Transverse colon (tissue), 4 donors: ENCODE measurements around the gene LILRA1. TPM values are rescaled to one million over a fixed set of nuclear protein-coding genes. Genes with fewer than 3 reads are reported as not detected.
"Not testable (repeated sequence)": the region's sequence is repeated elsewhere in the genome, so short reads cannot be mapped to it uniquely, and the experiment has no call there.

Experiments used
- DNase-seq: peaks from one replicate; pipeline ENCODE4 v3.0.0-alpha.2; 2019
- H3K27ac ChIP-seq, 4 donors: fragments of 200-600 bp; sonication (generic); 2 replicates each; pipeline ENCODE4 v1.5.1; 2016 to 2018; ENCODE audit warnings: inconsistent platforms in 4 of 4
- H3K27me3 ChIP-seq: fragments of 200-600 bp; sonication (generic); 2 replicates; pipeline ENCODE4 v1.5.1; 2017; ENCODE audit warnings: inconsistent platforms
- H3K36me3 ChIP-seq, 4 donors: fragments of 200-600 bp; sonication (generic); 2 replicates each; pipeline ENCODE4 v1.5.1; 2017 to 2019; ENCODE audit warnings: inconsistent platforms in 4 of 4
- H3K4me1 ChIP-seq, 4 donors: fragments of 200-600 bp; sonication (generic); 2 replicates each; pipeline ENCODE4 v1.5.1; 2017 to 2020; ENCODE audit warnings: inconsistent platforms in 4 of 4
- H3K4me3 ChIP-seq, 4 donors: fragments of 200-600 bp; sonication (generic); 1 replicate in 1 of 4; 2 replicates in 3 of 4; pipeline versions ENCODE4 v1.5.1 to v1.6.1; 2017 to 2019; ENCODE audit warnings: inconsistent platforms in 4 of 4
- H3K9me3 ChIP-seq, 2 donors: fragments of 200-600 bp; sonication (generic); 2 replicates each; pipeline ENCODE4 v1.5.1; 2017 to 2019; ENCODE audit warnings: inconsistent platforms in 2 of 2
- CTCF ChIP-seq, 5 experiments: fragments of 200-600 bp in 3 of 5; fragments of 450-650 bp in 2 of 5; sonication (generic) in 3 of 5; IDR thresholded peaks; 1 replicate in 2 of 5; 2 replicates in 3 of 5; pipeline ENCODE4 v1.5.1; 2016 to 2017; ENCODE audit warnings: antibody characterized with exemption in 5 of 5, inconsistent platforms in 3 of 5, mild to moderate bottlenecking in 2 of 5, moderate library complexity in 1 of 5
- EP300 ChIP-seq: sonication (generic); formaldehyde crosslinking; IDR thresholded peaks from one replicate; pipeline ENCODE4 v1.6.1; 2017; ENCODE audit warnings: antibody characterized with exemption, low read depth
- POLR2A ChIP-seq: fragments of 450-650 bp; IDR thresholded peaks from one replicate; pipeline ENCODE4 v1.6.1; 2016; ENCODE audit warnings: antibody characterized with exemption, mild to moderate bottlenecking, moderate library complexity
- POLR2AphosphoS5 ChIP-seq, 3 donors: sonication (generic); formaldehyde crosslinking; IDR thresholded peaks; one replicate each; pipeline ENCODE4 v1.6.1; 2016; ENCODE audit warnings: antibody characterized with exemption in 3 of 3
- WGBS, 2 donors: methylation state at CpG; one replicate each; pipeline ENCODE4 v1.1.5; 2018; ENCODE audit warnings: low coverage in 1 of 2; 5-methylcytosine and 5-hydroxymethylcytosine counted together
- in situ Hi-C, 4 donors: fragments of 200-750 bp; cut with MboI; loops; one replicate each; pipeline versions ENCODE4 v1.15.0 to v1.15.1; 2017; ENCODE audit warnings: low sequenced_read_pairs in 3 of 4, low pct_ligation_motif_present in 1 of 4, low pct_unique_long_range_greater_than_20kb in 1 of 4
- intact Hi-C: fragments of 100-400 bp; cut with DNase I; formaldehyde crosslinking; loops from one replicate; pipeline ENCODE4 v1.15.1; 2023; ENCODE audit warnings: low total_unique reads
- total RNA-seq, 4 donors: library from RNA; depleted of rRNA; stranded (reverse); fragments of >200 nt; gene quantifications; one replicate each; pipeline ENCODE4 v1.1.0, GENCODE V29; 2016

Gene LILRA1
- total RNA-seq, 4 donors from 2014 or later: 0.16 to 4.5 (median 0.27) TPM; not detected in 1

- no peaks in the 10 kb centered on the region for H3K4me1 ChIP-seq
- no peak for DNase-seq
- H3K27ac ChIP-seq: no peak overlapping the region
- no peak for TF ChIP-seq EP300
- TF ChIP-seq POLR2A: no peak
- TF ChIP-seq POLR2AphosphoS5 (IDR thresholded peaks at IDR 0.05): no peak
- TF ChIP-seq CTCF (IDR thresholded peaks at IDR 0.05): no peak
- WGBS, 2 donors: 73 to 100% methylated on average over 1 to 8 of the region's 8 CpGs
- in situ Hi-C loops (no loop called here), intact Hi-C loops (no loop called here)
- no peaks in the 10 kb centered on the region for H3K9me3 ChIP-seq
- no peaks in the 10 kb centered on the region for H3K27me3 ChIP-seq
- no peak overlapping the region for H3K4me3 ChIP-seq
- H3K36me3 ChIP-seq: no peaks in the 10 kb centered on the region
Measured at GRCh38 chr19:54626757-54627156, 33.3 kb downstream of the LILRA1 start.

GRCh38 chr19:54627912-54628311, 34.5 kb downstream of the LILRA1 start:
- H3K27ac ChIP-seq, H3K9me3 ChIP-seq, H3K4me3 ChIP-seq, H3K4me1 ChIP-seq, H3K36me3 ChIP-seq, intact Hi-C loops, in situ Hi-C loops, DNase-seq, H3K27me3 ChIP-seq: not testable (repeated sequence)
- whole genome bisulfite sequencing, 2 donors: 20 to 54% methylated on average over 3 to 4 of the region's 4 CpGs

GRCh38 chr19:54630262-54630661, 36.8 kb downstream of the LILRA1 start, which contains the start of gene LILRB1:
Gene LILRB1, plus strand, starts transcription at chr19:54630484. Its CDS starts 590 bp downstream, at chr19:54631074.
- H3K36me3 ChIP-seq, in situ Hi-C loops: not testable (repeated sequence)
- peak within 1 kb of the TSS in 1 of 4 donors; percentile 3 for H3K27ac ChIP-seq

GRCh38 chr19:54630782-54631181, 37.4 kb downstream of the LILRA1 start:
- in situ Hi-C loops: no loop called here
- peak overlapping the region in 1 of 4 donors; percentile 3 for H3K27ac ChIP-seq

More at GRCh38 chr19:54630262-54630661, 36.8 kb downstream of the LILRA1 start, which contains the start of gene LILRB1:
- H3K4me3 ChIP-seq, H3K4me1 ChIP-seq, H3K27me3 ChIP-seq, DNase-seq, intact Hi-C loops, H3K9me3 ChIP-seq: not testable (repeated sequence)
- 59 to 61% methylated on average over 8 to 9 of the region's 9 CpGs for WGBS, 2 donors

GRCh38 chr19:54631489-54632337, 38.3 kb downstream of the LILRA1 start:
- DNase-seq, intact Hi-C loops, H3K27me3 ChIP-seq, in situ Hi-C loops, H3K27ac ChIP-seq, H3K9me3 ChIP-seq, H3K4me1 ChIP-seq, H3K4me3 ChIP-seq, H3K36me3 ChIP-seq: not testable (repeated sequence)
- 84% methylated on average over 23 of the region's 23 CpGs; no CpG with 5 or more reads in 1 of the 2 donors for WGBS, 2 donors

More at GRCh38 chr19:54630782-54631181, 37.4 kb downstream of the LILRA1 start:
- H3K36me3 ChIP-seq: no peaks in the 10 kb centered on the region
- TF ChIP-seq CTCF (IDR thresholded peaks at IDR 0.05) (no peak), EP300 (no peak), POLR2A (no peak), POLR2AphosphoS5 (IDR thresholded peaks at IDR 0.05) (no peak)
- no peaks in the 10 kb centered on the region for H3K4me1 ChIP-seq
- H3K4me3 ChIP-seq: no peak overlapping the region
- WGBS, 2 donors: 64% methylated on average over 6 of the region's 6 CpGs; no CpG with 5 or more reads in 1 of the 2 donors
- intact Hi-C loops: no loop called here
- H3K9me3 ChIP-seq: no peaks in the 10 kb centered on the region
- DNase-seq: no peak
- no peaks in the 10 kb centered on the region for H3K27me3 ChIP-seq

- DNase-seq, H3K36me3 ChIP-seq, H3K9me3 ChIP-seq, in situ Hi-C loops, intact Hi-C loops, H3K4me1 ChIP-seq, H3K27ac ChIP-seq, H3K27me3 ChIP-seq, H3K4me3 ChIP-seq: not testable (repeated sequence)
- WGBS, 2 donors: 80 to 81% methylated on average over 1 to 16 of the region's 16 CpGs
Measured at GRCh38 chr19:54632517-54632916, 39.1 kb downstream of the LILRA1 start.
